ENCODE measurements around the gene DNAH2.

DNA sequence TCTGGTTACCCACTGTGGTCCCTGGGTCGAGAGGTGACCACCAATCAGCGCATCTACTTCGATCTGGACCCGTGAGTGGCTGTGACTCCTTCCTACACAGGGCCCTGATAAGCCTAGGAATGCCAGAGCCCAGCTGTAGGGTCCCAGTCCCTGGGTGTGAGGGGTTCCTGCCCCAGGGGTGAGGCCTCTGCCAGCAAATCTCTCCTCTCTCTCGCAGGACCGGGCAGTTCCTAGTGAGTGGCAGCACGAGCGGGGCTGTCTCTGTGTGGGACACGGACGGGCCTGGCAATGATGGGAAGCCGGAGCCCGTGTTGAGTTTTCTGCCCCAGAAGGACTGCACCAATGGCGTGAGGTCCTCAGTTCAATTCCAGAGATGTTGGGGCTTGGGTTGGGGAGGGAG is 14.8 kb upstream of the DNAH2 start:
- TF ChIP-seq, protein P1, sequence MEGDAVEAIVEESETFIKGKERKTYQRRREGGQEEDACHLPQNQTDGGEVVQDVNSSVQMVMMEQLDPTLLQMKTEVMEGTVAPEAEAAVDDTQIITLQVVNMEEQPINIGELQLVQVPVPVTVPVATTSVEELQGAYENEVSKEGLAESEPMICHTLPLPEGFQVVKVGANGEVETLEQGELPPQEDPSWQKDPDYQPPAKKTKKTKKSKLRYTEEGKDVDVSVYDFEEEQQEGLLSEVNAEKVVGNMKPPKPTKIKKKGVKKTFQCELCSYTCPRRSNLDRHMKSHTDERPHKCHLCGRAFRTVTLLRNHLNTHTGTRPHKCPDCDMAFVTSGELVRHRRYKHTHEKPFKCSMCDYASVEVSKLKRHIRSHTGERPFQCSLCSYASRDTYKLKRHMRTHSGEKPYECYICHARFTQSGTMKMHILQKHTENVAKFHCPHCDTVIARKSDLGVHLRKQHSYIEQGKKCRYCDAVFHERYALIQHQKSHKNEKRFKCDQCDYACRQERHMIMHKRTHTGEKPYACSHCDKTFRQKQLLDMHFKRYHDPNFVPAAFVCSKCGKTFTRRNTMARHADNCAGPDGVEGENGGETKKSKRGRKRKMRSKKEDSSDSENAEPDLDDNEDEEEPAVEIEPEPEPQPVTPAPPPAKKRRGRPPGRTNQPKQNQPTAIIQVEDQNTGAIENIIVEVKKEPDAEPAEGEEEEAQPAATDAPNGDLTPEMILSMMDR (IDR thresholded peaks at IDR 0.05; ENCODE audit: low read length) = no peak
- TF ChIP-seq EZH2 (optimal IDR thresholded peaks at IDR 0.05; ENCODE audit: low read depth, low read length) (no peak), EZH2phosphoT487 (IDR thresholded peaks at IDR 0.05; ENCODE audit: low read length) (no peak)

Measured in MM.1S (cell line).